GM23338 (cell line): ENCODE data around the gene NDRG3.

Experiments
- CREB1 ChIP-seq: fragments of 250-450 bp; sonication (Bioruptor Pico); IDR thresholded peaks from 2 replicates; pipeline ENCODE4 v1.5.0; 2020; ENCODE audit warnings: low read depth, mild to moderate bottlenecking, moderate library complexity
- CTCF ChIP-seq, 2 experiments: fragments of 200-600 bp in 1 of 2; sonication (generic) in 1 of 2; conservative IDR thresholded peaks; 2 replicates each; pipeline versions ENCODE4 v1.5.1 to v1.6.1; 2016 to 2017; ENCODE audit warnings: antibody characterized with exemption in 2 of 2, low read depth in 2 of 2, mild to moderate bottlenecking in 2 of 2, moderate library complexity in 1 of 2
- EZH2 ChIP-seq: fragments of 200-600 bp; sonication (generic); IDR thresholded peaks from one replicate; pipeline ENCODE4 v1.8.0; 2017; ENCODE audit warnings: antibody characterized with exemption, mild to moderate bottlenecking, low read depth; ENCODE audit not compliant: unreplicated experiment
- EZH2phosphoT487 ChIP-seq: fragments of 200-600 bp; sonication (generic); IDR thresholded peaks from one replicate; pipeline ENCODE4 v1.8.1; 2018; ENCODE audit warnings: antibody characterized with exemption; ENCODE audit not compliant: unreplicated experiment
- JUNB ChIP-seq: IDR thresholded peaks from one replicate; pipeline ENCODE4 v1.6.1; 2016; ENCODE audit warnings: antibody characterized with exemption; ENCODE audit not compliant: unreplicated experiment
- NANOG ChIP-seq: IDR thresholded peaks from 2 replicates; pipeline ENCODE4 v1.6.1; 2016; ENCODE audit warnings: antibody characterized with exemption, borderline replicate concordance
- POLR2AphosphoS5 ChIP-seq: IDR thresholded peaks from 2 replicates; pipeline ENCODE4 v1.6.1; 2016; ENCODE audit warnings: antibody characterized with exemption, low read depth
- REST ChIP-seq: IDR thresholded peaks from one replicate; pipeline ENCODE4 v1.6.1; 2018; ENCODE audit warnings: antibody characterized with exemption; ENCODE audit not compliant: unreplicated experiment
- ZNF114 ChIP-seq: fragments of 250-450 bp; sonication (Bioruptor Pico); IDR thresholded peaks from 2 replicates; pipeline ENCODE4 v1.5.0; 2020; ENCODE audit warnings: mild to moderate bottlenecking, moderate library complexity
- ZNF331 ChIP-seq: fragments of 250-450 bp; sonication (Bioruptor Pico); IDR thresholded peaks from 2 replicates; pipeline ENCODE4 v1.5.0; 2020; ENCODE audit warnings: low read depth, mild to moderate bottlenecking, moderate library complexity

- no peak for TF ChIP-seq CTCF (conservative IDR thresholded peaks at IDR 0.05; ENCODE audit: low read depth in 2 of 2)
- TF ChIP-seq POLR2AphosphoS5: no peak
- TF ChIP-seq EZH2: no peak
- no peak for TF ChIP-seq CREB1 (CRISPR knock-in tag)
- no peak for TF ChIP-seq ZNF114
- no peak for TF ChIP-seq EZH2phosphoT487
- TF ChIP-seq REST: no peak
- TF ChIP-seq NANOG: no peak
- no peak for TF ChIP-seq JUNB
- TF ChIP-seq ZNF331 (CRISPR knock-in tag): no peak
These were observed 9.3 kb downstream of the NDRG3 start for GRCh38 chr20:36736451-36737182.
